ENCODE results near the gene LSM6.

LSM6 gene

DNA sequence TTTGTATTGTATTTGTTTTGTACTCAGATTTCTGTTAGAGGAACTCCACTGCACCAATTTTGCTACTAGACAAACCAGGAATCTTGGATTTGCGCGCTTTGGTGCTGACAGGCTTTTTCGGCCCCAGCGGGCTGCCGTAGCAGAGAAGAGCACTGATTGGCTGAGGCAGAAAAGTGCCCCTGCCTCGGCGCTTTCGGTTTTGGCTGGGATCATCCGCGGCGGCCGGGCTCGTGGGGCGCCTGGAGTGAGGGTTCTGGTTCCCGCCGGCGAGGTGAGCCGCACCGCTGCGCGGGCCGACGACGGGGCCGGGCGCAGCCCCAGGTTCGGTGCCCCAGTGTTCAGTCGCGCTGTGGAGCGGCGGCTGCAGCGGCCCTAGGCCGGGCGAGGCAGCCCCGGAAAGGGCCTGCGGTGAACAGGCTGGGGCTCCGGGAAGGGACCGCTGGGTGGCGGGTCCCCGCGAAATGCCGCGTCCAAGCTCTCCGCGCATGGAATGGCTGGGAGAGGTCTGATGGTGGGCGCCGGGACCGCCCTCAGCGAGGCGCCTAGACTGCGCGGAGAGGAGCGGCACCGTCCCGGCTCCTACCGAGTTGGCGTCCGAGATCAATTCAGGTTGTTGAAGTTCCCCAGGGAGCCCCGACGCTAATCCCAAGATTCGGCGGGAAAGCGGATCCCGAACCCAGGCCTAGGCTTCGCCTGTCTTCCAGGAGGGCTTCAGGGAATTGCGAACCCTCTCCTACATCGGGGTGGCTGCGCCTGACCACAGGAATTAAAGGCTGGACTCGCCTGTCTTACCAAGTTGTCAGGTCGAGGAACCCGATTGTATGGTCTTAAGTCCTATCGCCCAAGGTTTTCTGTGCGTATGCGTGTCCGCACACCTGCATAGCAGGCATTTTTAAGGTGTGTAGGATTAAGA is at the start of gene LSM6:
LSM6 (plus strand) TSS at position 178 of the 913 bp plus-strand sequence. CDS start 7,204 bp downstream, outside the sequence.
- peak; percentile 50 for DNase-seq

DNA sequence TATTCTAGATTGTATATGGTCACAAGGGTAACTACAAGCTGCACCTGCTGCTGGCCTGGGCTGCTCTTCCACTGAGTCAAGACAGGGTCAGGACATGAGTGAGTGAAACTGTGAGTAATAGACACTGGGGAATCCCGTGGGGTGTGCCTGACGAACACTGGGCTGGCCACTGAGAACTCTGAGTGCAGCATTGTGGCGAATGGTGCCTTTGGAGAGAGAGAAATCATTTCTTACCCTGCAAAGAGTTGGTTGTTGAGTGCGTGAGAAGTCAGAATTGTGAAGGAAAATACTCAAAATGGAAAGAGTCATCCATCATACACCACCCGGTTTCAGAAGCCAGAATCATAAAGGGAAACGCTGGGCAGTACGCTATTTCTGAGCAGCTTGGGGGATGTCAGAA is 43.1 kb upstream of the LSM6 start:
- DNase-seq, result no peak

DNA sequence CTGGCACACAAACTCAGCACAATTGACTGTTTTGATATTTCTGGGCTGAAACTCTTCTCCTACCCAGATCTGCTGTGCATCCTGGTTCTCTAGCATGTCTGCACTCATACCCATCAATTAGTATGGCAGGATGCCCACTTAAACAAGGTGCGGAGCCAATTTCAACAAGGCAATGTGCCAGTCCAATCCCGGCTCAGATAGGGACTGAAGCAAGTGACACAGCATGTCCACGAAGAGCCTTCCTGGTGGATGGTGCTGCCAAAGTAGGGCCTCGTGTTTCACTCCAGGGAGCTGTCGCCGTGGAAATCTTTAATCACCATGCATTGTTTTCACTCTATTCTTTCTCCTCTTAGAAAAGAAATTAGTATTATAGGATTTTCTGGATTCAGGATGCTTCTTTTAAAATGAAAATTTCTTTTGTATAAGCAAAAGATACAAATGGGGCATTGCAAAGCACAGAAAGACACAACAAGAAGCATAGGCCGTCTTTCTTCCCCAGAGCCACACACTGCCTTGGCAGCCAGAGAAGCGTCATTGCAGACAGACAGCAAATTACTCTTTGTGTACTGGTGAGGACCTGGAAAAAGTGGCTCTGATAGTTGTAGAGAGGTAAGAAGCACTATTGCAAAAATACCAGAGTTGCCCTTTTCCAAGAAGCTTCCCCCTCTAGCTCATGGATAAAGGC is 40.6 kb upstream of the LSM6 start:
- no peak for DNase-seq

DNA sequence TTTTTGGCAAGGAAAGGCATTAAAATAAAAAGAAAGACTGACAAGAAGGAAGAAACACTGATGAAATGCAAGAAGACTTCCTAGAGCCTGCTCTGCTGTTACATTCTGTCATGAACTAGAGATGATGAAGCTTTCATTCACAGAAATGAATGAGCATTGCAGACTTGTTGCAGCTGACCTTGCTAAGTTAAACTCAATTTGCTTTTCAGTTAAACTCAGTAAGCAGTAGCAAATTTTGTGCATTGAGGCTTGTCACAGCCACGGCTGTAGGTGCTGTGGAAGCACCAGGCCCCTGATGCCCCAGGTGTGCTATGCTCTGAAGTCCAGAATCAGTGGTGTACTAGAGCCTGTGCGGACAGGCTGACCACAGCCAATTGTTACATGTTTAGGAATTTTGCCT is 39.6 kb upstream of the LSM6 start:
- DNase-seq, result no peak

DNA sequence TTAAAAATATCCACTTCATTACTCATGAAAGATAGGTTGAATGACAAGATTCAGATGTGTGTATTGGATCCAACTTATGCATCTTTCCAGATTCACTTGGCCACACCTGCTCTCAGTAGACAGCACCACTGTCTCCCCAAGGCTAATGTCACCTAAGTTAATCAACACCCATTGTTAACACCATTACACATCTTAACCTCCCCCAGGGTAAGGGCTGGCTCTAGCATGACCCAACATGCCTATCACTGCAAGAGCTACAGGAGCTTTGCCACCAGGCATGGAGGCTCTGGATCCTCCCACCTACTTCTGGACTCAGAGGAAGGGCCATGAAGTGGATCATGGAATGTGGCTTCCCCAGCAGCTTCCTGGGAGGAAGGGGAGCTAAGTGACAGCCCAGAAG is 32.8 kb upstream of the LSM6 start:
- DNase-seq, result no peak

DNA sequence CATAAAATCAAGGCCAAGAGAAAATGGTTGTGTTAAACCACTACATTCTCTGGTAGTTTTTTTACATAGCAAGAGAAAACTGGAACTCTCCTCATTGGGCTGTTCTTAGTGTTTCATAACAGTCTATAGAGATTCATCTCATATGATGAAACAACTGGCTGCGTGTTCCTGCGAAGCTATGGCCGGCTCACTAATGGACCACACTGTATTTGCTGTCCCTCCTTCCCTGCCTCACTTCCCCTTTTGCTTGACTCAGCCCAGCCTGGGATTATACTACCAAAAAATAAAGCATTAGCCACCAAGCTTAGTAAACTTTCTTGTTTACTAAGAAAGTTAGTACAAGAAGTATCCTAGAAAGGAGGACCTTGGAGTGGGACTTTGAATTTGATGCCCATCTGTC is 31.6 kb upstream of the LSM6 start:
- no peak for DNase-seq

DNA sequence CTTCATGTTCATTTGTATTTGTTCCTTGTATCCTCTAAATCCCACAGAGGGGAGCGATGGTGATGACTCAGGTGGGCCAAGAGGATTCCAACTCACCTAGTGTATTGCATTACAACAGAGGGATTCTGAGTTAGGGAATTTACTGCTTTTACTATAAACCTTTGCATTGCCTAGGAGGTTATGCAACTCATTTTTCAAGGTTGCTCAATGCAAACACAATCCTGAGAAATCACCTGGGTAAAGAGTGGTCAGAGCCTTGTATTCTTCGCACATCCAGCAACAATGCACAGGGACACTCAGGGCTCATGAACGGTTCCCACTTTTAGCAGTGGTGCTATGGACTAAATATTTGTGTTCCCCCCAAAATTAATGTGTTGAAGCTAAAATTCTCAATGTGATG is 28.6 kb upstream of the LSM6 start:
- no peak for DNase-seq

DNA sequence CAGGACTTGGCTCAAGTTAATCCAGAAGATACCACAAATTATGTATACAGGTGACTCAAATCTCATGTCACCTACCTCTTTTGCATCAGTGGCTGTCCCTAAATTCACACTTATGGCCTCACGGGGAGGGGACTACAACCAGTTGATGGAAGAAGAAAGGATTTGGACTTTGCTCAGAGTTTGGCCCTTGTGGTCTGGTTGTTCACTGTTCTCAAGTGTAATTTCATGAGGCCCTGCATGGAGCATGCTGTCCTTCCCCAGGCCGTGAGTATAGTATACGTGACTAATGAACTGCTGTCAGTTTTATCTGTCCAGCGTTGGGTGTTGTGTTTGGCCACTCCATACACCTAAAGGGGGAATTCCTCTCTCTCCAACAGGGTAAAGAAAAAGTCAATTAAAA is 27.5 kb upstream of the LSM6 start:
- DNase-seq, result no peak

DNA sequence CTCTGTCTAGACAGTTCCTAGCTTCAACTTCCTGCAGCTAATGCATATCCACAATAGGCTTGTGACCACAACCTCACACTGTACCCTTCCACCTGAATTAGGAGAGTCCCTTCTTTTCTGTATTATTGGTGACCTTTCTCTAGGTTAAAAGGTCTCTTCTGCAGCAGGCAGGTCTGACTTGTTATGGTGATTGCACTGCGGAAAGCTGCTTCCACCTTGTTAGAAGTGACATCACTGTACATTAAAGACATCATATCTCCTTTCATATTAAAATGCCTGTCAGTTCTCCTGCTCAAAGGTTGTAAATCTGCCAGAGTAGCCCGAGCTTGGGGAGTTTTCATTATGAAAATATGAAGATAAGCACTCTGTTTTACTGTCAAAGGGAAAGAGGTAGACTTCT is 21.5 kb upstream of the LSM6 start:
- no peak for DNase-seq

DNA sequence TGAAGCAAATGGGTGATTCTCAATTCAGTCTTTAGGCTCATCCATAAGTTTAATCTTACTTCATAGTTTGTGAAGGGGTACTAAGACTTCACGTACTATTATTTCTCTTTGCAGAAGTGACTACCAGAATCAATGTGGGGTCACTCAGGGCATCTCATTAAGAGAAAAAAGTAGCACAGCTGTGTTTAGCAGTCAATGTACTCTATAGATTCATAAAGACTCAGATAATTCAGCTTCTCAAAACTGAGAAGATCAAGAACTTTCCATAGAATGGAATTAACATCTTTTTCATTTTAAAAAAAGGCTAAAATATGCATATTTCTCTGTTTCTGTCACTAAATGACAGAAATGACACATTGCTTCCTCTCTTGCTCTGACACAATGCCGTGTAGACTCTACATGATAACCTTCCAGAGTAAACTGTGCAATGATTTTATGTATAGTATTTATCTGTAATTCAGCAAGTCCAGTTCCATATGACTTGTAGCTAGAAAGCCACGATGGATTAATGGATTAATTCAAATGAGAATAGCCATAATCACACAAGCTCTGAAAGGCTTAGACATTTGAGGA is 20.3 kb upstream of the LSM6 start:
- DNase-seq, result no peak

DNA sequence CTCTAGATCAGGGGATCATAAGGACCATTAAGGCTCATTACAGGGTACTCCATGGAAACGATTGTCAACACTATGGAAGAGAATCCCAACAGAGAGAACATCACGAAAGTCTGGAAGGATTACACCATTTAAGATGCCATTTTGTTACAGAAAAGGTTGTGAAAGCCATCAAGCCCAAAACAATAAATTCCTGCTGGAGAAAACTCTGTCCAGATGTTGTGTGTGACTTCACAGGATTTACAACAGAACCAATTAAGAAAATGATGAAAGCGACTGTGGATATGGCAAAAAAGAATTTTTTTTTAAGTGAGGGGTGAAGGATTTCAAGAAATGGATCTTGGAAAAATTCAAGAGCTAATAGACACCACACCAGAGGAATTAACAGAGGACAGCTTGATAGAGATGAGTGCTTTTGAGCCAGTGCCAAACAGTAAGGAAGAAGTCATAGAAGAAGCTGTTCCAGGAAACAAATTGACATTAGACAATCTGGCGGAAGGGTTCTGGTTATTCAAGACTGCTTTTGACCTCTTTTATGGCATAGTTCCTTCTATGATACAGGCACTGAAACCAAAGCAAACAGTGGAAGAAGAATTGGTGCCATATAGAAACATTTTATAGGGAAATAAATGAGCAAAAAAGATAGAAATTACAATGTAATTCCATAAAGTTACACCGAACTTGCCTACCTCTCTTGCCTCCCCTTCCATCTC is 17.3 kb upstream of the LSM6 start:
- no peak for DNase-seq

DNA sequence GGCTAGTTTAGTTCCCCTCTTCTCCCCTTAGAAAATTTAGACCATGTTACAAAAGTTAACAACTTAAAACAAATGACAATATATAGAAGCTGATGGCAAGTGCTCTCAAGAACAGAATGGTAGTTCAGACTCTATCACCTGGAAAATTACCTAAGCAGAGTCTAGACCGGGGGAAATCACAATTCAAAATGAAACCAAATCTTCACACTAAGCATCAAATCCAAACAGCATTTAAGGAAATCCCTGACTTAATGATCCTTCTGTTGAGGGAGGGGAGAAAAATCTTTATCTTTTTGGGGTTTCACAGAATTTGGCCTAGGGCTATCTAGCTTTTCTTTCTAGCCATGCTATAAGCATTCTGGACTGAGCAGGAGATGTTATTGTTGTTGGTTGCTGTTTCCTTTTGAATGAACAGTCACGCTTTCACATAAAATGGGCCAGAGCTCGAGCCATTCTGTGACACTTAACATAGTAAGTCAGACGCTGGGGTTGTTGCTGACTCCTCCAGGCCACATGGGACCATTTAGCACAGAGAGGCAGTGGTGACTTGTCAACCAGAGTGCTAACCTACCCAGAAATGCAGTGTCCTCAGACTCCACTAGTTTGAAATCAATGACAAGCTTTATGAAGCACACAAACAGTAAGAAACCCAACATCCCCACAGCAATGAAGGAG is 16.0 kb upstream of the LSM6 start:
- DNase-seq, result no peak

DNA sequence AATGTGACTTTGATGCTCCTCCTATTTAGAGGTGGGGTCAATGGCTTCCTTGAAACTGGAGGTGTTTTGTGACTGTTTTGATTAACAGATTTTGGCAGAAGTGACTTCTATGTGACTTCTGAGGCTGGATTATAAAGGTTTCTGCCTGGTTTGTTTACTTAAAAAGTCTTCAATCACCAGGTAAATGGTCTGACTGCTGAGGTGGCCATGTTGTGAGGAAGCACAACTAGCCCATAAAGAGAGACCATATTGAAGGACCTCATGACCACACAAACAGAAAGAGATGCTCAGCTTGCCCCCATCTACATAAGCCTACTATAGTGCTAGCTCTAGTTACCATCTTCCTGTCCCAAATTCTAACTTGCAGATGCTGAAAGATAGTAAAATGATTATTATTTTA is 14.3 kb upstream of the LSM6 start:
- DNase-seq, result no peak

DNA sequence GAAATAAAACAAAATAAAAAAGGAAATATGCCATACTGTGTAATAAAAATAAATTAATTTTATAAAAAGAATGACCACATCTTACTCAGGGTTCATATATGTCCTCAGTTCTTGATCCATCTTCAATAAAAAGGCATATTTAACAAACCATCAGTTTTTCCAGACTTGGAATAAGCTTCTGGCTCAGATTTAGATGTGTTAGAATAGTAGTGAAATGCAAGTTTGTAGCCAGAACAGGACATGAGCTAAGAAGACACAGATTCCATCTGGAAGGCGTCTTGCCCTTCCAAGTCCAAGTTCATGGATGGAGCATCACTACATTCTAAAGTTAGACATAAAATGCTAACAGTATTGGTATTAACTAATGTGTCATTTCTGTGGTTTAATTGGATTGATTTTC is 10.3 kb upstream of the LSM6 start:
- no peak for DNase-seq

DNA sequence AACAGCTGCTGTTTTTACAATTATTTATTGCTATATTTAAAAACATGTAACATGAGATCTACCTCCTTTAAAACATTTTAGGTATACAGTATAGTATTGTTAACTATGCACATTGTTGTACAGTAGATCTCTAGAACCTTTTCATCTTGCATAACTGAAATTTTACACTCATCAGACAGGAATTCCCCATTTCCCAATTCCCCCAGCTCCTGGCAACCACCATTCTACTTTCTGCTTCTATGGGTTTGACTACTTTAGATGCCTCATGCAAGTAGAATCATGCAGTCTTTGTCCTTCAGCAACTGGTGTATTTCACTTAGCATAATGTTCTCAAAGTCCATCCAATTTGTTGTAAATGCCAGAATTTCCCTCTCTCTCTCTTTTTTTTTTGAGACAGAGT is 9.7 kb upstream of the LSM6 start:
- DNase-seq, result no peak

DNA sequence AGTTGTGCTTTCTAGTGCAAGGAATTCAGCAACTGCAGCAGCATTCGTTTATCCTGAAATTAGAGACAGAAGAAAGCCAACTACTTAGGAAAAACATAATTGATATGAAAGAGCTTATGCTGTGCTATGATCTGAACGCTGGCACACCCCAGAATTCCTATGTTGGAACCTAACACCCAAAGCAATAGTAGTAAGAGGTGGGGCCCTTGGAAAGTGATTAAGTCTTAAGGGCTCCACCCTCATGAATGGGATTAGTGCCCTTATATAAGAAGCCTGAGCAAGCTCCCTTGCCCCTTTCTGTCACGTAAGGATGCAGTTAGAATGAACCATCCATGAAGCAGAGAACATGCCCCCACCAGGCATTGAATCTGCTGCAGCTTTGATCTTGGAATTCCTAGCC is 5.4 kb upstream of the LSM6 start:
- DNase-seq, result no peak

DNA sequence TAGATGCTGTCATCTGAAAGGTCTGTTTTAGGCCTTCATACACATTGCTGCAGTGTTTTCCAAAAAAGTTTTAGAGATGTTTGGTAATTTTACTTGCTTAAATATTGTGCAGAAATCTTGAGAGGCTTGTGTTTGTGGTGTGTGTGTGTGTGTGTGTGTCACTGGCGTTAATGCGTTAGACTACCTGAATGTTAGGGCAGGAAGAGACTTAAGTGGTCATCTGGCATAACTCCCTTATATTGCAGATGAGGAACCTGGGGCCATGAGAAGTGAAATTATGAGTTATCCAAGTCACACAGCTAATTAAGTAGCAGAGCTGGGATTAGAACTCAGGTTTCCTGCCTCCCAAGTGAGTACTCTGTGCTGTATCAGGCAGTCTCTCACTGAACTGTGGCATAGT is 1.4 kb downstream of the LSM6 start:
- no peak for DNase-seq

DNA sequence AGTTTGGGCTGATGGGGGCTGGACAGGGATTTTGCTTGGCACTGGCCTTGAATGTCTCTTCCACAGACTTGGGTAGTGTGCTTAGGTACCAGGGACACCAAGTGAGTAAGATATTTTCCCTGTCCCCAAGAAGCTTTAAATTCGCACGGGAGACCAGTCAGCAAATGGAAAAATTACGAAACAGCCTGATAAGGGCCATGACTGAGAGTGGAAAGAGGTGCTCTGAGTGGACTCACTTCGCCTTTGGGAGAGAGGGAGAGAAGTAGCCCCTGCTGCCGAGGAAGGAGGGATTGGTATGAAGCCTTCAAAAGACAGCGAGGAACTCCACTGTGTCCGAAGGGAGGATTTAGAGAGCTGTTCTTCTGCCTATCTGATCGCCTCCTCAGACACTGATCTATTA is 2.6 kb downstream of the LSM6 start:
- DNase-seq, result no peak

DNA sequence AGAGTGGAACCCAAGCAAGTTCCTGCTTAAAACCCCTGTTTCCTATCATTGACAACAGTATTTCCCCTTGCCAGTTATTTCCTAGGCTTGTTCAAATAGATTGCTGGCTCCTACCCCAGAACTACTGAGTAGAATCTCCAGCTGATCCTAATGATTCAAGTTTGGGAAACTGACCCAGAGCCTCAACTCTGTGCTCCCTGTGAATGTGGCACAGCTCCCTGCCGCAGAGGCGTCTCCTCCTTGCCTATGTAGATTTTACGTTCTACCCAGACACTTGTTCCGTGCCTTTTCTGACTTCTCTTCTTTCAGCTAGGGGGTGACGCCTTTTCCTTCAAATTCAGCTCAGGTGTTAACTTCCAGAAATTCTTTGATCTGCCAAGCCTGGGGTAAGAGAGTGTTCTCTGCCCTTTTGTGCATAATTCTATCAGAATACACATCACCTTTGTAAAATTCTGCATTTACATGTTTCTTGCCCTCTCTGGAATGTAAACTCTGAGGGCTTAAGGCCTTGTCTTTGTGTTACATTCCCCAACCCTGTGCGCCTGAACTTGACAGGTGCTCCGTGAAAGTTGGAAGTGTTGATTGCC is 4.4 kb downstream of the LSM6 start:
- DNase-seq, result no peak

DNA sequence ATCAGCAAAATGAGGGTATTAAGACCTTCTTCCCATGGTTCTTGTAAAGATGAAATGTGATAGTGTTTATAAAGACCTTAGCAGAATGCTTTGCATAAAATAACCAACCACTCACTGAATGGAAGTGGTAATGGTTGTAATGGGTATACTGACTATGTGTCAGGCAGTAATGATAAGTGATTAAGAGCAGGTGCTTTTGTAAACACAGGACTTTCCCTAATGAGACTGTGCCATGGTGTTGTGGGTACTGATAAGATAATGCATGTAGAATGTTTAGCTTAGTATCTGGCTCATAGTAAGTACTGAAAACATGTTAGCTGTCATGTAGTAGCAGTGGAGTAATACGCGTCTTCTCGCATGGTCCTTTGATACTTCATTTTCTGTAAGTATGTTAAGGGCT is 6.9 kb downstream of the LSM6 start:
- no peak for DNase-seq

DNA sequence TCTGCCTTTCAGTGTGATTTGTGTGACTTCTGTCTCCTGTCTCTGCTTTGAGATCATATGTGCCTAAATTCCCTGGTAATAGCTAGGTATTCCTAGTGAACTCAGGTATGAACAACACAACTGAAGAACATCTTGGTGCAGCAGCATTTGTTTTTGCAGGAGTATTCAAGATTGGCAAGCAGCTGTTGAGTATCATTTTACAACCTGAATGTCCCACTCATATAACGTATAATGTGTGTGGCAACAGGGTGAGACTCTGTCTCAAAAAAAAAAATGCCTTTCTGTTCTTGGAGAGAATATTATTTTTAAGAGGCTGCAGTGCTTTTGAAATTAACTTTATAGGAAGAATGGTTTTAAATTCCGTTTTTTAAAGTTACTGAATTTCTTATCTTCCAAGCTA is 7.7 kb downstream of the LSM6 start:
- no peak for DNase-seq

DNA sequence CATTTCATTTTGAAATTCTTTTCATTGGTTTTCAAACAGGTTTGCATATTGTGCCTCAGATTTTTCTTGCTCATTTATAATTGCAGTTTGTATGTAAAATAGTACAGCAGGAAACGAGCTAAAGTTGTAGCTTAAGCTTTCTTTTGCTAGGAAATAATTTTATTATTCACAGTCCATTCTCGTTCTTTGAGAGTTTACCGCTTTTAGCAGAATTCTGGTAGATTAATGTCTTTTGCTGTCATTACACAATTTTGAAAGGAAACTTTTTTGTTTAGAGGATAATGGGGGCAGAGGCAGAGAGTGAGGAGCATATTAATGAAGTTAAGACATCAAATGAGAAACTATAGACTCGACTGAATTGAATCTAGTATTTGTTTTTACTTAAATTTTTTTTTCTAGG is 10.5 kb downstream of the LSM6 start:
- no peak for DNase-seq

DNA sequence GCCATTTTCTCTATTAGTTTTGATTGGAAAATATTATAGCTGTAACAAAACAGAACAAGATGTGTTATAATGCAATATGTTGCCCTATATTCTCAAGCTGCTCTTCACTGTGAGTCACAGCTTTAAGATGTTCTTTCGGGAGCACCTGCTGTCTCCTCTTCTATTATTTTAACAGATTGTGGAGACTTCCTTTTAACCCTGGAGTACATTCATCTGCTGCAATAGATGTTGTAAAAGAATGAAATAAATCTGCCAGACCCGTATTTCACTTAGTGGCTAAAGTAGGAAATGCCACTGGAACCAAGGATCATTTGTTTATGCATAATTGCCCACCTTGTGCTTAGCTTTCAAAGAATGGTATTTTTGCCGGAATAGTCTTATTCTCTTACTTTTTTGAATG is 11.1 kb downstream of the LSM6 start:
- no peak for DNase-seq

Data from NCI-H510A (cell line).